Transverse colon (tissue), 4 donors: Measurements from ENCODE around the gene HOXB5. TPM values are rescaled to one million over a fixed set of nuclear protein-coding genes. Genes with fewer than 3 reads are reported as not detected.
A peak's percentile ranks its signal among the peaks of the same experiment; 100 is the strongest.

Experiments
- DNase-seq: peaks from one replicate; pipeline ENCODE4 v3.0.0-alpha.2; 2019
- H3K27ac ChIP-seq, 4 donors: fragments of 200-600 bp; sonication (generic); 2 replicates each; pipeline ENCODE4 v1.5.1; 2016 to 2018; ENCODE audit warnings: inconsistent platforms in 4 of 4
- H3K27me3 ChIP-seq: fragments of 200-600 bp; sonication (generic); 2 replicates; pipeline ENCODE4 v1.5.1; 2017; ENCODE audit warnings: inconsistent platforms
- H3K36me3 ChIP-seq, 4 donors: fragments of 200-600 bp; sonication (generic); 2 replicates each; pipeline ENCODE4 v1.5.1; 2017 to 2019; ENCODE audit warnings: inconsistent platforms in 4 of 4
- H3K4me1 ChIP-seq, 4 donors: fragments of 200-600 bp; sonication (generic); 2 replicates each; pipeline ENCODE4 v1.5.1; 2017 to 2020; ENCODE audit warnings: inconsistent platforms in 4 of 4
- H3K4me3 ChIP-seq, 4 donors: fragments of 200-600 bp; sonication (generic); 1 replicate in 1 of 4; 2 replicates in 3 of 4; pipeline versions ENCODE4 v1.5.1 to v1.6.1; 2017 to 2019; ENCODE audit warnings: inconsistent platforms in 4 of 4
- H3K9me3 ChIP-seq, 2 donors: fragments of 200-600 bp; sonication (generic); 2 replicates each; pipeline ENCODE4 v1.5.1; 2017 to 2019; ENCODE audit warnings: inconsistent platforms in 2 of 2
- EP300 ChIP-seq: sonication (generic); formaldehyde crosslinking; IDR thresholded peaks from one replicate; pipeline ENCODE4 v1.6.1; 2017; ENCODE audit warnings: antibody characterized with exemption, low read depth
- POLR2A ChIP-seq: fragments of 450-650 bp; IDR thresholded peaks from one replicate; pipeline ENCODE4 v1.6.1; 2016; ENCODE audit warnings: antibody characterized with exemption, mild to moderate bottlenecking, moderate library complexity
- POLR2AphosphoS5 ChIP-seq, 3 donors: sonication (generic); formaldehyde crosslinking; IDR thresholded peaks; one replicate each; pipeline ENCODE4 v1.6.1; 2016; ENCODE audit warnings: antibody characterized with exemption in 3 of 3
- WGBS, 2 donors: methylation state at CpG; one replicate each; pipeline ENCODE4 v1.1.5; 2018; ENCODE audit warnings: low coverage in 1 of 2; 5-methylcytosine and 5-hydroxymethylcytosine counted together
- in situ Hi-C, 4 donors: fragments of 200-750 bp; cut with MboI; loops; one replicate each; pipeline versions ENCODE4 v1.15.0 to v1.15.1; 2017; ENCODE audit warnings: low sequenced_read_pairs in 3 of 4, low pct_ligation_motif_present in 1 of 4, low pct_unique_long_range_greater_than_20kb in 1 of 4
- intact Hi-C: fragments of 100-400 bp; cut with DNase I; formaldehyde crosslinking; loops from one replicate; pipeline ENCODE4 v1.15.1; 2023; ENCODE audit warnings: low total_unique reads
- total RNA-seq, 4 donors: library from RNA; depleted of rRNA; stranded (reverse); fragments of >200 nt; gene quantifications; one replicate each; pipeline ENCODE4 v1.1.0, GENCODE V29; 2016
- TF ChIP-seq, protein P1 (sequence below), 5 experiments: fragments of 200-600 bp in 3 of 5; fragments of 450-650 bp in 2 of 5; sonication (generic) in 3 of 5; IDR thresholded peaks; 1 replicate in 2 of 5; 2 replicates in 3 of 5; pipeline ENCODE4 v1.5.1; 2016 to 2017; ENCODE audit warnings: antibody characterized with exemption in 5 of 5, inconsistent platforms in 3 of 5, mild to moderate bottlenecking in 2 of 5, moderate library complexity in 1 of 5

Gene HOXB5
- total RNA-seq, 4 donors from 2014 or later: 10.5 to 35.4 (median 18.7) TPM

- peak overlapping the region in 3 of 4 donors; percentile 17 to 39 (median 27) for H3K4me3 ChIP-seq
These were observed 39.7 kb upstream of the HOXB5 start for GRCh38 chr17:48633266-48633677.

GRCh38 chr17:48632579-48633265, 39.1 kb upstream of the HOXB5 start:
- H3K4me3 ChIP-seq: peak overlapping the region in 3 of 4 donors; percentile 17 to 39 (median 27)
- peaks cover 99% of the 10 kb centered on the region for H3K27me3 ChIP-seq
- WGBS, 2 donors: 41 to 45% methylated on average over 3 to 7 of the region's 7 CpGs
- no peaks in the 10 kb centered on the region for H3K9me3 ChIP-seq
- H3K27ac ChIP-seq: peak overlapping the region; percentile 83 to 93 (median 88)
- peaks cover 0 to 84% (median 66%) of the 10 kb centered on the region in 4 donors for H3K4me1 ChIP-seq
- in situ Hi-C loops: no loop called here
- intact Hi-C loops: no loop called here
- H3K36me3 ChIP-seq: no peaks in the 10 kb centered on the region
- TF ChIP-seq POLR2A: no peak
- no peak for TF ChIP-seq POLR2AphosphoS5 (IDR thresholded peaks at IDR 0.05)
- no peak for TF ChIP-seq EP300
- TF ChIP-seq, protein P1, sequence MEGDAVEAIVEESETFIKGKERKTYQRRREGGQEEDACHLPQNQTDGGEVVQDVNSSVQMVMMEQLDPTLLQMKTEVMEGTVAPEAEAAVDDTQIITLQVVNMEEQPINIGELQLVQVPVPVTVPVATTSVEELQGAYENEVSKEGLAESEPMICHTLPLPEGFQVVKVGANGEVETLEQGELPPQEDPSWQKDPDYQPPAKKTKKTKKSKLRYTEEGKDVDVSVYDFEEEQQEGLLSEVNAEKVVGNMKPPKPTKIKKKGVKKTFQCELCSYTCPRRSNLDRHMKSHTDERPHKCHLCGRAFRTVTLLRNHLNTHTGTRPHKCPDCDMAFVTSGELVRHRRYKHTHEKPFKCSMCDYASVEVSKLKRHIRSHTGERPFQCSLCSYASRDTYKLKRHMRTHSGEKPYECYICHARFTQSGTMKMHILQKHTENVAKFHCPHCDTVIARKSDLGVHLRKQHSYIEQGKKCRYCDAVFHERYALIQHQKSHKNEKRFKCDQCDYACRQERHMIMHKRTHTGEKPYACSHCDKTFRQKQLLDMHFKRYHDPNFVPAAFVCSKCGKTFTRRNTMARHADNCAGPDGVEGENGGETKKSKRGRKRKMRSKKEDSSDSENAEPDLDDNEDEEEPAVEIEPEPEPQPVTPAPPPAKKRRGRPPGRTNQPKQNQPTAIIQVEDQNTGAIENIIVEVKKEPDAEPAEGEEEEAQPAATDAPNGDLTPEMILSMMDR (IDR thresholded peaks at IDR 0.05): no peak
- no peak for DNase-seq

More at GRCh38 chr17:48633266-48633677, 39.7 kb upstream of the HOXB5 start:
- TF ChIP-seq POLR2A: peak; percentile 38
- TF ChIP-seq, protein P1 (IDR thresholded peaks at IDR 0.05): no peak
- peak in 2 of 3 donors; percentile 28 to 54 for TF ChIP-seq POLR2AphosphoS5 (IDR thresholded peaks at IDR 0.05)
- Histone ChIP-seq H3K27ac (peak overlapping the region; percentile 83 to 93 (median 88)), H3K36me3 (no peaks in the 10 kb centered on the region), H3K27me3 (peaks cover 99% of the 10 kb centered on the region), H3K9me3 (no peaks in the 10 kb centered on the region), H3K4me1 (peaks cover 0 to 78% (median 63%) of the 10 kb centered on the region in 4 donors)
- DNase-seq: no peak
- in situ Hi-C loops: no loop called here
- WGBS, 2 donors: 26 to 80% methylated on average over 1 to 32 of the region's 35 CpGs
- intact Hi-C loops: no loop called here

DNA sequence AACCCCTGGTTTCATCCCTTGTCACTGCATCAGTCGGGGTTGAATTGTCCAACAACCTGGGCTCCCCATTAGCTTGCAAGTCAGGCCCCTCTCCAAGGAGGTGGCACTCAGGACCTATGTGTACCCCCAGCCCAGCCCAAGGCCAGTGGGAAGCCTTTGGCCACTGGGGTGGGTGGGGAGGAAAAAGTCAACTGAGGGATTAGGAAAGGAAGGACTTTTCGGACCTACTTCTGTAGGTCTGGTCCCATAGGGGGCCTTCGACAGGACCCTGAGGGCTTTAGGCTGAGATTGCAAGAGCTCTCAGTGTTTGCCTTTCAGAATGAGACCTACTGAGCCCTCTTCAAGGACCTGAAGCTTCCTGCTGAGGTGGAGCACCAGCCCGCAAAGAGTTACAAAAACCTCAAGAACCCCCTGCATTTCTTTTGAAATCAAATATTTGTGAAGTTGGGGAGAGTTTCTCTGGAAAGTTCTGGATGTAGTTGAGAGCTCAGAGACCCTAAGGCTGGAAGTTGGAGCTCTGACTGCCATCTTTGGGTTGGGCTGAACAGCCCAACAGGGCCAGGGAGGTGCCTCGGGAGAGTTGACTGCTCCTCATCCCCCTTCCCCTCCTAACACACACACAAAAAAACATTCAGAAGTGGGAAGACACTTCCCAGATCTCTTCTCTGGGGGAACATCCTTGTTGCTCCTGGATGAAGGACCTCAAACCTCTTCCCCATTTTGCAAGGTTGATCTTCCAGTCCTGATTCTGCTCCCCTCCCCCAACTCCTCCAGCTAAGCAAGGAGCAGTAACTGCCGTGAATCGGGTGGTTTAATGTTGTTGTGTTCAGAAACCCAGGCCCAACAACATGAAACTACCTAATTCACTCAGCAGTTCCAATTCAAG, 38.4 kb upstream of the HOXB5 start:
- in situ Hi-C loops: no loop called here
- TF ChIP-seq, protein P1 (IDR thresholded peaks at IDR 0.05): no peak
- no peak for TF ChIP-seq POLR2AphosphoS5 (IDR thresholded peaks at IDR 0.05)
- no peak for TF ChIP-seq EP300
- no peak for TF ChIP-seq POLR2A
- H3K36me3 ChIP-seq: no peaks in the 10 kb centered on the region
- no peak for DNase-seq
- H3K4me1 ChIP-seq: peaks cover 0 to 84% (median 70%) of the 10 kb centered on the region in 4 donors
- peaks cover 99% of the 10 kb centered on the region for H3K27me3 ChIP-seq
- intact Hi-C loops: no loop called here
- 34 to 44% methylated on average over 4 to 7 of the region's 7 CpGs for WGBS, 2 donors
- no peaks in the 10 kb centered on the region for H3K9me3 ChIP-seq
- peak overlapping the region; percentile 83 to 93 (median 88) for H3K27ac ChIP-seq
- H3K4me3 ChIP-seq: peak overlapping the region in 2 of 4 donors; percentile 27 to 39
